K562 (cell line): Measurements from ENCODE around the gene RREB1. TPM values are rescaled to one million over a fixed set of nuclear protein-coding genes. Genes with fewer than 3 reads are reported as not detected.

ENCODE experiments used
- CREB5 ChIP-seq: fragments of 250-450 bp; sonication (Bioruptor Pico); IDR thresholded peaks from 2 replicates; pipeline ENCODE4 v1.5.0; 2020; ENCODE audit warnings: mild to moderate bottlenecking
- ETS2 ChIP-seq: IDR thresholded peaks from 2 replicates; pipeline ENCODE4 v1.6.1; 2016; ENCODE audit warnings: borderline replicate concordance, missing genetic modification characterization, mild to moderate bottlenecking, moderate library complexity, missing compliant biosample characterization; ENCODE audit not compliant: poor library complexity, severe bottlenecking
- RBBP5 ChIP-seq: fragments of 200-600 bp; sonication (generic); IDR thresholded peaks from 2 replicates; pipeline ENCODE4 v1.6.1; 2012; ENCODE audit warnings: borderline replicate concordance, mild to moderate bottlenecking, low read length, control low read depth, inconsistent platforms; ENCODE audit not compliant: insufficient read depth, poor library complexity, severe bottlenecking
- STAT5A ChIP-seq: IDR thresholded peaks from 2 replicates; pipeline ENCODE4 v1.6.1; 2012; ENCODE audit warnings: low read length, inconsistent platforms, borderline replicate concordance
- TAL1 ChIP-seq: fragments of 450-650 bp; IDR thresholded peaks from 2 replicates; pipeline ENCODE4 v1.6.1; 2016; ENCODE audit warnings: mild to moderate bottlenecking
- ZHX1 ChIP-seq: fragments of 150-350 bp; conservative IDR thresholded peaks from 2 replicates; pipeline ENCODE4 v1.6.1; 2014; ENCODE audit warnings: low read length
- polyA plus RNA-seq, 8 experiments: library from polyadenylated mRNA; depleted of rRNA in 4 of 8; stranded (reverse) in 5 of 8; unstranded in 3 of 8; fragments of >200 nt; fragmentation: Nextera tagmentation in 2 of 8; fragmentation: Illumina TruSeq in 1 of 8; extraction: Ambion mirVana in 2 of 8; extraction: Trizol in 1 of 8; gene quantifications; 2 replicates each; pipeline versions ENCODE4 v1.2.1 to v1.2.3, GENCODE V29; 2011 to 2014; ENCODE audit warnings: inconsistent platforms in 1 of 8, missing spikeins in 1 of 8
- total RNA-seq, 7 experiments: library from RNA; depleted of rRNA in 6 of 7; stranded (reverse); fragments of >200 nt in 6 of 7; fragmentation: Illumina TruSeq in 2 of 7; extraction: Trizol in 2 of 7; gene quantifications; 2 replicates each; pipeline versions ENCODE4 v1.2.1 to v1.2.3, GENCODE V29; 2011 to 2021; ENCODE audit warnings: low replicate concordance in 1 of 7
- TF ChIP-seq, protein P1 (sequence below): IDR thresholded peaks from 2 replicates; pipeline ENCODE4 v1.6.1; 2016; ENCODE audit warnings: missing genetic modification characterization, missing compliant biosample characterization

Gene RREB1
- total and polyA plus RNA-seq, 9 of the 15 experiments (the other 6 are each of a cell fraction or from before 2014, with no cell fraction given) = 3.3 to 64.2 (median 19.3) TPM

DNA sequence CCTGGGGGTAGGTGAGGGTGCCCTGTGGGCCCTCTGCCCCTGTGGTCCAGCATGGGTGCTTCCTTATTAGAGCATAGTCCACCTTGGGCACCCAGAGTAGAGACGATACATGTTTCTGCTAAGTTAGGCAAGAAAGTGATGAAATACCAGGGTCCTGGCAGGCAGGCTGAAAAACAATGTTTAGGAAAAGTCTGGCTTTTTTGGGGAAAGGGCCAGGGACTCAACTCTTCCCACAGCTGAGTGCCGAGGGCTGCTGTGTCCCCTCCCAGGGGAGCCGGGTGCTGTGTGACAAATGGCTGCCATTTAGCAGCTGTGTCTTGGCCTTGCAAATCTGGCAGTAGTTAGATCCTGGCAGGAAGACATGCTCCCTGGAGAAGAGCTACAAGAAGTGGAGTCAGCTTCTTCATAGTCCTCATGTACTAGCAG is 61.5 kb downstream of the RREB1 start (continued):
- TF ChIP-seq CREB5 (no peak), TAL1 (no peak), ZHX1 (no peak), ETS2 (tag) (no peak), RBBP5 (no peak), STAT5A (no peak)
- TF ChIP-seq, protein P1, sequence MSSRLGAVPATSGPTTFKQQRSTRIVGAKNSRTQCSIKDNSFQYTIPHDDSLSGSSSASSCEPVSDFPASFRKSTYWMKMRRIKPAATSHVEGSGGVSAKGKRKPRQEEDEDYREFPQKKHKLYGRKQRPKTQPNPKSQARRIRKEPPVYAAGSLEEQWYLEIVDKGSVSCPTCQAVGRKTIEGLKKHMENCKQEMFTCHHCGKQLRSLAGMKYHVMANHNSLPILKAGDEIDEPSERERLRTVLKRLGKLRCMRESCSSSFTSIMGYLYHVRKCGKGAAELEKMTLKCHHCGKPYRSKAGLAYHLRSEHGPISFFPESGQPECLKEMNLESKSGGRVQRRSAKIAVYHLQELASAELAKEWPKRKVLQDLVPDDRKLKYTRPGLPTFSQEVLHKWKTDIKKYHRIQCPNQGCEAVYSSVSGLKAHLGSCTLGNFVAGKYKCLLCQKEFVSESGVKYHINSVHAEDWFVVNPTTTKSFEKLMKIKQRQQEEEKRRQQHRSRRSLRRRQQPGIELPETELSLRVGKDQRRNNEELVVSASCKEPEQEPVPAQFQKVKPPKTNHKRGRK (tag) = no peak
- TF ChIP-seq, all 486 proteins: peak for 11
